Ectodermal cell (in vitro differentiated cells): ENCODE results near the gene TSPAN32.
"Not testable (repeated sequence)": the region's sequence is repeated elsewhere in the genome, so short reads cannot be mapped to it uniquely, and the experiment has no call there.

Experiments
- H3K27ac ChIP-seq: 2 replicates; pipeline ENCODE4 v1.7.0; 2013; ENCODE audit warnings: mild to moderate bottlenecking, low read depth, low read length; ENCODE audit not compliant: insufficient read depth, poor library complexity, severe bottlenecking
- H3K27me3 ChIP-seq: 2 replicates; pipeline ENCODE4 v1.7.0; 2013; ENCODE audit warnings: mild to moderate bottlenecking, low read length; ENCODE audit not compliant: insufficient read depth, control insufficient read depth, poor library complexity, severe bottlenecking
- H3K36me3 ChIP-seq: one replicate; pipeline ENCODE4 v1.7.0; 2013; ENCODE audit warnings: low read length; ENCODE audit not compliant: control insufficient read depth, insufficient read depth
- H3K4me1 ChIP-seq: one replicate; pipeline ENCODE4 v1.7.0; 2013; ENCODE audit warnings: low read length; ENCODE audit not compliant: control insufficient read depth, insufficient read depth
- H3K4me3 ChIP-seq: 2 replicates; pipeline ENCODE4 v1.7.0; 2013; ENCODE audit warnings: low read depth, low read length, control low read depth; ENCODE audit not compliant: insufficient read depth
- H3K9me3 ChIP-seq: 2 replicates; pipeline ENCODE4 v1.7.0; 2013; ENCODE audit warnings: mild to moderate bottlenecking, low read length, moderate library complexity; ENCODE audit not compliant: control insufficient read depth
- WGBS, 2 experiments: methylation state at CpG; one replicate each; pipeline ENCODE4 v1.1.7; 2013; ENCODE audit warnings: missing lambda C conversion rate in 2 of 2; 5-methylcytosine and 5-hydroxymethylcytosine counted together

TSPAN32 gene

GRCh38 chr11:2328021-2328420 is 26.2 kb downstream of the TSPAN32 start:
- WGBS, 2 experiments: 94% methylated on average over 11 of the region's 11 CpGs
- H3K9me3 ChIP-seq: no peaks in the 10 kb centered on the region
- no peaks in the 10 kb centered on the region for H3K36me3 ChIP-seq
- peak overlapping the region; percentile 44 for H3K27ac ChIP-seq
- no peak overlapping the region for H3K4me3 ChIP-seq
- peaks cover 12% of the 10 kb centered on the region for H3K4me1 ChIP-seq
- H3K27me3 ChIP-seq: no peaks in the 10 kb centered on the region

- 75 to 81% methylated on average over 15 of the region's 15 CpGs for whole genome bisulfite sequencing, 2 experiments
- H3K27ac ChIP-seq: peak overlapping the region; percentile 70
Measured at GRCh38 chr11:2328656-2329354, 27.0 kb downstream of the TSPAN32 start.

GRCh38 chr11:2329551-2329950 is 27.7 kb downstream of the TSPAN32 start:
- H3K4me3 ChIP-seq: no peak overlapping the region
- H3K4me1 ChIP-seq: peaks cover 12% of the 10 kb centered on the region
- H3K27ac ChIP-seq: no peak overlapping the region
- H3K9me3 ChIP-seq: no peaks in the 10 kb centered on the region
- H3K27me3 ChIP-seq: no peaks in the 10 kb centered on the region
- 93 to 94% methylated on average over 9 of the region's 9 CpGs for WGBS, 2 experiments
- no peaks in the 10 kb centered on the region for H3K36me3 ChIP-seq

More at GRCh38 chr11:2328656-2329354, 27.0 kb downstream of the TSPAN32 start:
- H3K4me1 ChIP-seq: peaks cover 12% of the 10 kb centered on the region
- no peaks in the 10 kb centered on the region for H3K9me3 ChIP-seq
- no peaks in the 10 kb centered on the region for H3K27me3 ChIP-seq
- no peak overlapping the region for H3K4me3 ChIP-seq
- H3K36me3 ChIP-seq: no peaks in the 10 kb centered on the region

- Histone ChIP-seq H3K27me3 (no peaks in the 10 kb centered on the region), H3K36me3 (no peaks in the 10 kb centered on the region), H3K4me3 (no peak overlapping the region), H3K9me3 (no peaks in the 10 kb centered on the region), H3K4me1 (peaks cover 12% of the 10 kb centered on the region), H3K27ac (no peak overlapping the region)
- 95 to 97% methylated on average over 6 of the region's 6 CpGs for WGBS, 2 experiments
Measured at GRCh38 chr11:2330696-2331095, 28.9 kb downstream of the TSPAN32 start.

- Histone ChIP-seq H3K4me1 (peaks cover 12% of the 10 kb centered on the region), H3K4me3 (no peak overlapping the region), H3K27me3 (no peaks in the 10 kb centered on the region), H3K27ac (no peak overlapping the region), H3K9me3 (no peaks in the 10 kb centered on the region), H3K36me3 (no peaks in the 10 kb centered on the region)
- 93 to 96% methylated on average over 5 of the region's 5 CpGs for WGBS, 2 experiments
Measured at GRCh38 chr11:2331404-2331803, 29.6 kb downstream of the TSPAN32 start.

GRCh38 chr11:2332569-2332968 is 30.8 kb downstream of the TSPAN32 start:
- H3K36me3 ChIP-seq, H3K27me3 ChIP-seq, H3K9me3 ChIP-seq, H3K4me3 ChIP-seq, H3K27ac ChIP-seq: not testable (repeated sequence)
- H3K4me1 ChIP-seq: peaks cover 12% of the 10 kb centered on the region
- 82 to 88% methylated on average over 18 to 22 of the region's 29 CpGs for WGBS, 2 experiments

- 86 to 88% methylated on average over 1 to 2 of the region's 4 CpGs for WGBS, 2 experiments
Measured at GRCh38 chr11:2333486-2334205, 31.8 kb downstream of the TSPAN32 start.

GRCh38 chr11:2335286-2335685 is 33.5 kb downstream of the TSPAN32 start:
- not testable (repeated sequence) for H3K9me3 ChIP-seq, H3K4me1 ChIP-seq, H3K27ac ChIP-seq, H3K4me3 ChIP-seq, H3K36me3 ChIP-seq, H3K27me3 ChIP-seq
- WGBS, 2 experiments: 92 to 94% methylated on average over 18 of the region's 18 CpGs

More at GRCh38 chr11:2333486-2334205, 31.8 kb downstream of the TSPAN32 start:
- H3K27ac ChIP-seq, H3K36me3 ChIP-seq, H3K4me1 ChIP-seq, H3K4me3 ChIP-seq, H3K9me3 ChIP-seq, H3K27me3 ChIP-seq: not testable (repeated sequence)

- H3K27ac ChIP-seq, H3K4me1 ChIP-seq, H3K27me3 ChIP-seq, H3K9me3 ChIP-seq, H3K4me3 ChIP-seq, H3K36me3 ChIP-seq: not testable (repeated sequence)
- 82% methylated on average over 8 of the region's 8 CpGs for WGBS, 2 experiments
Measured at GRCh38 chr11:2338760-2339159, 36.9 kb downstream of the TSPAN32 start.

GRCh38 chr11:2342557-2342956 is 40.7 kb downstream of the TSPAN32 start:
- Histone ChIP-seq H3K36me3 (no peaks in the 10 kb centered on the region), H3K4me3 (no peak overlapping the region), H3K9me3 (no peaks in the 10 kb centered on the region), H3K4me1 (no peaks in the 10 kb centered on the region), H3K27ac (no peak overlapping the region), H3K27me3 (no peaks in the 10 kb centered on the region)
- 91% methylated on average over 3 of the region's 3 CpGs for WGBS, 2 experiments
